Thyroid gland (tissue), 4 donors: ENCODE data around the gene RFTN1.

Source experiments
- CTCF ChIP-seq, 6 experiments: fragments of 200-600 bp in 3 of 6; fragments of 450-650 bp in 3 of 6; sonication (generic) in 3 of 6; IDR thresholded peaks; one replicate each; pipeline ENCODE4 v1.5.1; 2016 to 2019; ENCODE audit warnings: antibody characterized with exemption in 6 of 6, mild to moderate bottlenecking in 2 of 6, inconsistent platforms in 1 of 6, moderate library complexity in 1 of 6
- POLR2A ChIP-seq, 2 donors: fragments of 450-650 bp; IDR thresholded peaks; one replicate each; pipeline ENCODE4 v1.6.1; 2017; ENCODE audit warnings: antibody characterized with exemption in 2 of 2, mild to moderate bottlenecking in 2 of 2, moderate library complexity in 1 of 2

DNA sequence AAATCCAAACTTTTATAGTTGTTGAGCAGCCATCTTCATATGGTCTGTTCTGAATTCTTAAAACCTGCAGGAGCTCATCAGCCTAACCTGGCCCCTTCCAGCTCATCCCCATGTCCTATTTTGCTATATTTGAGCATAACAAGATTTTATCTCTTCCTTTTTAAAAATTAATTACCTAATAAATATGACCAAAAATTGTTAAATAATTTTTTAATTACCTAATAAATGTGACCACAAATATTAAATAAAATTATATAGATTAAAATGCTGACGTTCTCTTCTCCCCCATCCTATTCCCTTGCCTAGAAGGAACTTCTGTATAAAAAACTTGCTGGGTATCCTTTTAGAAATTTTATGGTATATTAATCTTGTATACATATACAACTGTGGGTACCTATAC is 204.8 kb downstream of the RFTN1 start:
- no peak for TF ChIP-seq POLR2A (IDR thresholded peaks at IDR 0.05)
- TF ChIP-seq CTCF (IDR thresholded peaks at IDR 0.05) = no peak
